Right lobe of liver (tissue), 4 donors: ENCODE results near the gene GABRA5.

Experiments used
- CTCF ChIP-seq, 4 donors: fragments of 200-600 bp in 3 of 4; fragments of 450-650 bp in 1 of 4; IDR thresholded peaks; one replicate each; pipeline versions ENCODE4 v1.5.1 to v1.8.0; 2016 to 2022; ENCODE audit warnings: antibody characterized with exemption in 4 of 4, mild to moderate bottlenecking in 2 of 4
- POLR2A ChIP-seq: fragments of 450-650 bp; IDR thresholded peaks from one replicate; pipeline ENCODE4 v1.6.1; 2017; ENCODE audit warnings: antibody characterized with exemption, mild to moderate bottlenecking
- donor health status: DM: no; HTN: no; CAD: no.
- donor health status: DM: no; HTN: no; CAD: no.
- donor health status: DM: no; HTN: yes; CAD: no.

GRCh38 chr15:26875476-26875850 is 8.6 kb downstream of the GABRA5 start:
- TF ChIP-seq CTCF (IDR thresholded peaks at IDR 0.05) = no peak
- TF ChIP-seq POLR2A = no peak
